GM18867 (cell line): ENCODE data around the gene HES5.

Source experiments
- ATAC-seq: cut with Tn5 transposase; IDR thresholded peaks from one replicate; pipeline ENCODE4 v1.9.1; 2021; ENCODE audit warnings: mild to moderate bottlenecking, moderate library complexity; ENCODE audit not compliant: unreplicated experiment

HES5 gene

GRCh38 chr1:2502210-2502609, 27.9 kb downstream of the HES5 start:
- no peak for ATAC-seq

GRCh38 chr1:2501820-2502119, 28.3 kb downstream of the HES5 start:
- no peak for ATAC-seq

DNA sequence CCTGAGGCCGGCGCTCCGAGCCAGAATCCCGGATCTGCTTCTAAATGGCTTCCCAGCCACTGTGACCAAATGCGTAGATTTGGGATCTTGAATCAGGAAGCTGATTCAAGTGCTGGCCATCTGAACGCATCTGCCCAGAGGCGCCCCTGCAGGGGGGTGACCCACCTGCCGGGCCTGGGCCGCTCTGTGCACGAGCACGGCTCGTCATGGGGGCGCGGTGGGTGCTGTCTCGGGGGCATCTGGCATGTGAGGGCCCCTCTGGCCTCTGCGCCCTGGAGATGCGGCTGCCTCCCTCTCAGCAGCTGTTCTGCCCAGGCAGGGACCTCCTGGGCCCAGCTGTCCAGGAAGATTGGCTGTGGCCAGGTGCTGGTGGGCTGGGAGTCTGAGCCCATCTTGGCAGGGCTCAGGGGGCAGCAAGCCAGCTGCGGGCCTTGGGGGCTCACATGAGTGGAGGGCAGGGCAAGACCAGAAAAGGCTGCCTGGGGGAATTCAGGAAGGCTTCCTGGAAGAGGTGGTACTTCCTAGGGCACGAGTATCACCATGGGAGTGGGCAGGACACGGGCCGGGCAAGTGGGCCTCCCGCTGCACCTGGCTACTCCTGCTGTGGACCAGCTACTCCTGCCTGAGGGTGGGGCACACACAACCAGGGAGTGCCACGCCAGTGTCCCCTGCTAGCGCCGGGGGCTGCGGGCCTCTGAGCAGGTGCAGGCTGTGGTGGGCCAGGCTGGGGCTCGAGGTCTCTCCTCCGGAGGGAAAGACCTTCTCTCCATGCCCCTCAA, 28.8 kb downstream of the HES5 start:
- no peak for ATAC-seq

GRCh38 chr1:2499986-2500596, 30.0 kb downstream of the HES5 start:
- ATAC-seq, result no peak

GRCh38 chr1:2499260-2499659, 30.8 kb downstream of the HES5 start:
- no peak for ATAC-seq

- ATAC-seq, result no peak
Measured at GRCh38 chr1:2498648-2499047, 31.4 kb downstream of the HES5 start.

DNA sequence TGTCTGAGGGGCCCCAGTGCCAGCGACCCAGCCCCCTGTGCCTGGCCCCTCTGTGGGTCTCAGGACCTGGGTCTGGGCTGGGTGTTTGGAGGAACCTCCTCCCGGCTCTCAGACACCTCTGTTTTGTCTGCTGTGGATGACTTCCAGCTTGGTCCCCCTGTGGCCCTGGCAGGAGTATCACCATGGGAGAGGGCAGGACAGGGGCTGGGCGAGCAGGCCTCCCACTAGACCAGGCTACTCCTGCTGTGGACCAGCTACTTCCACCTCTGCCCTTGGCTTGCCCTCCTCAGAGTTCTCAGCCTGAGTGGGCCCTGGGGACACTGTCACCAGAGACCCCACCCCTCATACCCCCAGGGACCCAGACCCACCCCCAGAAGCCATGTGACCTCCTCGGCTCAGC, 32.2 kb downstream of the HES5 start:
- ATAC-seq, result no peak

GRCh38 chr1:2496746-2497145, 33.3 kb downstream of the HES5 start:
- no peak for ATAC-seq

DNA sequence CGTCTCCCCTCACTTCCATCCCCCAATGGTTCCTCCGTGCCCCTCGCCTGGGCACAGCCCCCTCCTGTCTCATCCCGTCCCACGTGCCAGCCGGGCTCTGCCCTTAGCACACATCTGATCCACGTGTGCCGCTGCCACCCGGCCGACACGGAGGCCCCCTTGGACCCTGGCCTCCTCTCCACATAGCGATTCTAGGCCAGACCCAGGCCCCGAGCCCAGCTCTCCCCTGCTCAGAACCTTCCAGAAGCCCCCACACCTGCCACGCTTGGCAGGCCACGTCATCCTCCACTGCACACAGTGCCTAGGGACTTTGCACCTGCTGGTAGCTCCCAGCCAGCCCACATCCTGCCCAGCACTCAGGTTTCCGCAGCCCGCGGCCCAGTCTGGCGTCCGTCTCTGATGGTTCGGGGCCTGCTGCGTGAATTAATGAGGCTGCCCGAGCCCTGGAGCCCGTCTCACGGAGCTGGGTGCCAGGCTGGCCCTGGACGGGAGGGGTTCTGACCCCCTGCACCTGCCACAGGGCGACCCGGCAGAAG, 33.9 kb downstream of the HES5 start:
- peak; percentile 37 for ATAC-seq

DNA sequence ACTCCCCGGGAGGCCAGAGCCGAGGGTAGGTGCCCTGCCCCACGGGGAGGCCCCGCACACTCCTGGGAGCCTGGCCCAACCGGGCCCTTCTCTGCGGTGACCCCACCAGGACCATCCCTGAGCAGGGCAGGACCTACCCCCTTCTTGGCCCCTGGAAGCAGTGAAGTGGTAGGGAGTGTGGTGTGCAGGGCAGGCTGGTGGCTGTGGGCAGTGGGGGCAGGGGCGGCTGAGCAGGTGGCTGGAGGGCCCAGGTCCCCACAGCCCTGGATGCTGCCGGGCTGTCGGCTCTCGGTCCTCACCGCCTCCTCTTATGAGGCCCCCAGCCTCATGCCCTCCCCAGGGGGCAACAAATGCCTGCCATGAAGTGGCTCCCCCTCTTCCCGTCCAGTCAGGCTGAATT, 34.5 kb downstream of the HES5 start:
- no peak for ATAC-seq

- ATAC-seq, result no peak
Measured at GRCh38 chr1:2495026-2495425, 35.0 kb downstream of the HES5 start.

DNA sequence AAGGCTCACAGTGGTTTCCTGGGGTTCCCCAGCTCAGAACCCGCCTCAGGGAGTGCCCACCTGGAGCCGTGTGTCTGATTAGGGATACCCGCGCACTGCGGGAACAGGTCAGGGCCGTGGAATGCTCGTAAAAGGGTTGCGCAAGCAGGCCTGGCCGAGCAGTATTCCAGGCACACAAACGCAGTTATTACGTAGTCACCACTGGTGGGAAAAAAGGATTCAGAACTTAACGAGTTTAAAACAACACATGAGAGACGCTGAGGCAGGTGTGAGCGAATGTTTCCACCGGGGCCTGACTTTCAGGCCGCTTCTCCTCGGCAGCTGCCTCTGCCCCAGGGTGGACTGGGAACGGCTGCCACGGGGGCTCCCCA, 35.8 kb downstream of the HES5 start:
- no peak for ATAC-seq

GRCh38 chr1:2493691-2494322, 36.3 kb downstream of the HES5 start:
- ATAC-seq, result no peak

GRCh38 chr1:2493218-2493617, 36.8 kb downstream of the HES5 start:
- no peak for ATAC-seq

DNA sequence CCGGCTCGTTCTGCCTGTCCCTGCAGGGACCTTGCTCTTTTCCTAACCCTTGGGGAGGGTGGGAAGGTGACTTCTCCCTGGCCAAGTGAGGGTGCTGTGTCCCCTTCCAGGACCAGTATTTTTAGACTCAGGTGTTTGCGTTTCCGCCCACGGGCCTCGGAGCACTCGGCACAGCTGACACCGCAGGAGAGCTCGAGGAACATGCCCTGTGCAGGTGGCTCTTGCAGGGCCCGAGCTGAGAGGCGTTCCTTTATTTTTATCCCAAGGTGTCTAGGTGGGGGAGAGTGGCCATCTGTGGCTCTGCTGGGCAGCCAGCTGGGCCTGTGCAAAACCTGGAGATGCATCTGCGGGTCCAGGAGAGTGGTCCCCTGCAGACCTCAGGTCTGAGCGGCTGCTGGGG, 38.0 kb downstream of the HES5 start:
- ATAC-seq, result no peak

GRCh38 chr1:2489615-2490014, 40.4 kb downstream of the HES5 start:
- no peak for ATAC-seq

DNA sequence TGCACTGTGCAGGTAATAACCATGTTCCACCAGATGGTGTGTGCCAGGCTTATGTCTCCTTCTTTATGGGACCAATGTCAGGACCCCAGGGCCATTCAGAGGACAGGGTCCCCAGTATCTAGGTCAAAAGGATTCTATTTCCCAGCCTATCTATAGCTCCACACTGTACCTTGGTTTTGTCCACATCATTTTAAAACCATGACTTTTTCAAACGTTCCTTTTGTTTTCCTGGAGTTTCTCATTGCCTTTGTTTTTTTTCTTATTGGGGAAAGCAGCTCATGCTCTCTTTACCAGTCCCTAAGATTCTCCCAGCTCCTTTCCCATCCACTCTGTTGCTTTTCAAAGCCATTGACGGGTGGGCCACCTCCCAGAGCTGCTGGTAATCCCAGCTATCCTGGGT, 41.4 kb downstream of the HES5 start:
- no peak for ATAC-seq

DNA sequence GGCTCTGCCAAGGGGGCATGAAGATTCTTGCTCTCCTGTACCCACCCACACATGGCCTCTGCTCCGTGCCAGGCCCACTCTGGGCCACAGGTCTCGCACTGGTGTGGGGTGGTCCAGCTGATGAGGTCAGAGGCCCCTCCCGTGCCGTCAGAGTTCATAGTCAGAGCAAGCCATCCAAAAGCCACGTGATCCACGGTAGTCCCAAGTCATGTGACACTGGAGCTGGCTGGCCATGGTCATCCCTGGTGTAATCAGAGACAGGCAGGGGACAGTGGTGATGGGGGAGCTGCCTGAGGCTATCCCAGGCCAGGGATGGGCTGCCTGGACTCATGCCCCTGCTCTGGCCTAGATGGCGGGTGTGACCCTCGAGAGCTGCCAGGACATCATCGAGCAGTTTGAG, 43.5 kb downstream of the HES5 start:
- ATAC-seq, result no peak

DNA sequence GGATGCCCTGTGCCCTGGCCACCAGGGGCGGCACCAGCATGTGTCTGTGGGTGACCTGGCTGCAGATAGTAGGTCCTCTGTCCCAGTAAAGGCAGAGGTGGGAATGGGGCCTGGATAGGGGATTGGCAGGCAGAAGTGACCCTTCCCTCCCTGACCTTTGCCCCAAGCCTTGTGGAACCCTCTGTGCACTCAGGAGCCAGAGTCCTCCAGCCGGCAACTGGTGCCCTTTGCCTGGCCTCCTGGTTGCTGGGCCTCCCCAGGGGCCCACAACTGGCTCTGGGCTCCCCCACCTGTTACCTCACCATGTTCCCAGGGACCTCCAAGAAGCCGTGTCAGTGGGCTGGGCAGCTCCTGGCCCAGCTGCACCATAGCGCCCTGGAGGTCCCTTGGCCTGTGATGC, 44.0 kb downstream of the HES5 start:
- ATAC-seq, result no peak

DNA sequence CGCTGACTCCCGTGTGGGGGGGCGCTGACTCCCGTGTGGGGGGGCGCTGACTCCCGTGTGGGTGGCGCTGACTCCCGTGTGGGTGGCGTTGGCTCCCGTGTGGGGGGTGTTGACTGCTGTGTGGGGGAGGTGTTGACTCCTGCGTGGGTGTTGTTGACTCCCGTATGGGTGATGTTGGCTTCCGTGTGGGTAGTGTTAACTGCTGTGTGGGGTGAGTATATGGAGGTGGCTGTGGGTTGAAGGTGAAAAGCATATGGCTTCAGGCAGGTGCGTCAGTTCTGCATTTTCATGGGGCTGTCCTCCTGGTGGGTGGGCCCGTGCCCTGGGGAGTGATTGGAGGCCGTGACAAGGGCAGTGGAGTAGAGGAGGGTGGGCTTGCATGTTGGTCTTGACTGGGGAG, 46.1 kb downstream of the HES5 start:
- ATAC-seq, result no peak

DNA sequence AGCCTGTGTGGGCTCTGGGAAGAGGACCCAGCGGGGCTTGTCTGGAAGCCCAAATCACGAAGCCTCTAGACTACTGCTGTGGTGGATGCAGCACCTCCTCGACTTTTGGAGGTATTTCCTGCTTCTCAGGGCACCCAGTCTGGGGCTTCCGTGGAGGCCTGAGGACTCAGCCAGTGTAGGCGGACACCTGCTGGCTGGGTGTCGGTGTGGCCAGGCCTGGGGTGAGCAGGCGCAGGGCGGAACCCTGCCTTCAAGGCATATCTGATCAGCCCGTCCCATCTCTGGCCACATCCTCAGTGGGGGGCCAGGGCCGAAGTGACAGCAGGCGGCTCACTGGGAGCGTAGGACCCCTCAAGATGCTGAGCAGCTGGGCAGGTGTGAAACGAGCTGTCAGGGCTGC, 47.0 kb downstream of the HES5 start:
- ATAC-seq, result no peak

GRCh38 chr1:2482588-2482987, 47.5 kb downstream of the HES5 start:
- no peak for ATAC-seq
